ENCODE results near the gene GOLM1.

DNA sequence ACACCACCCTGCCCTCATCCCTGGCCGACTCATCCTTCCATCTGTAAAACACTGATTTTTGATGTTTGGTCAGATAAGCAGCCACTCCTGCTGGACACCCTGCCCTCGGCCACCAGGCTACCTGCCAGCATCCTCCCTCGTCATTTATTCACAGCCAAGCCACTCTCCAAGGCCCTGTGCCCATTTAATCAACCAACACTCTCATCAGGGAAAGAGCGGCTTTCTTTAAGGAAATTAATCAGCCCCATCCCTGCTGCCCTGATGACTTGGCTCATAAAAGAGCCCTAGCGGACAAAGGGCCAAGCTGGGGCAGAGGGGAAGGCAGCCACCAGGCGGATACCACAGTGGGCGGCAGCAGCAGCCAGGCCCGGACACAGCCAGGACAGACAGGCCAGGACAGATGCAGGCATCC, 52.4 kb downstream of the GOLM1 start:
- TF ChIP-seq CTCF (IDR thresholded peaks at IDR 0.05): no peak
- no peak for TF ChIP-seq POLR2A (IDR thresholded peaks at IDR 0.05)
